HG02759 (cell line): ENCODE measurements around the gene TPGS2.

Source experiments
- ATAC-seq: cut with Tn5 transposase; IDR thresholded peaks from one replicate; pipeline ENCODE4 v1.9.1; 2021; ENCODE audit warnings: mild to moderate bottlenecking, moderate library complexity; ENCODE audit not compliant: unreplicated experiment

The TPGS2 gene

GRCh38 chr18:36744261-36744876, 84.4 kb downstream of the TPGS2 start:
- no peak for ATAC-seq
